HepG2 (cell line): Measurements from ENCODE around the gene NAALADL1. TPM values are rescaled to one million over a fixed set of nuclear protein-coding genes. Genes with fewer than 3 reads are reported as not detected.
A peak's percentile ranks its signal among the peaks of the same experiment; 100 is the strongest.

Experiments used
- BRCA1 ChIP-seq: sonication (generic); formaldehyde crosslinking; IDR thresholded peaks from 2 replicates; pipeline ENCODE4 v1.4.0; 2020; ENCODE audit warnings: missing genetic modification reagents
- CAMTA2 ChIP-seq: sonication (generic); formaldehyde crosslinking; IDR thresholded peaks from 2 replicates; pipeline ENCODE4 v1.4.0; 2020; ENCODE audit warnings: mild to moderate bottlenecking, missing genetic modification reagents, borderline replicate concordance
- DMAP1 ChIP-seq: IDR thresholded peaks from 2 replicates; pipeline ENCODE4 v1.6.1; 2016
- FOSL1 ChIP-seq: sonication (generic); formaldehyde crosslinking; IDR thresholded peaks from 2 replicates; pipeline ENCODE4 v1.9.0; 2021; ENCODE audit warnings: missing genetic modification reagents, borderline replicate concordance
- HMG20B ChIP-seq: conservative IDR thresholded peaks from 2 replicates; pipeline ENCODE4 v1.6.1; 2016; ENCODE audit warnings: missing genetic modification reagents, missing compliant biosample characterization
- JARID2 ChIP-seq: sonication (generic); formaldehyde crosslinking; IDR thresholded peaks from 2 replicates; pipeline ENCODE4 v1.8.1; 2023; ENCODE audit warnings: missing genetic modification reagents, inconsistent platforms; ENCODE audit not compliant: insufficient replicate concordance
- MED13 ChIP-seq: sonication (generic); formaldehyde crosslinking; IDR thresholded peaks from 2 replicates; pipeline ENCODE4 v1.5.0; 2020; ENCODE audit warnings: missing genetic modification reagents
- NKX3-1 ChIP-seq: sonication (generic); formaldehyde crosslinking; IDR thresholded peaks from 2 replicates; pipeline ENCODE4 v1.5.0; 2020; ENCODE audit warnings: missing genetic modification reagents
- REST ChIP-seq, 2 experiments: IDR thresholded peaks; 2 replicates each; pipeline ENCODE4 v1.6.1; 2011 to 2012; ENCODE audit warnings: low read length in 2 of 2, borderline replicate concordance in 1 of 2, low read depth in 1 of 2, mild to moderate bottlenecking in 1 of 2, moderate library complexity in 1 of 2
- RFX3 ChIP-seq: IDR thresholded peaks from 2 replicates; pipeline ENCODE4 v1.6.1; 2016; ENCODE audit warnings: missing biosample characterization, missing genetic modification reagents
- RFXAP ChIP-seq: sonication (generic); formaldehyde crosslinking; IDR thresholded peaks from 2 replicates; pipeline ENCODE4 v1.4.0; 2020; ENCODE audit warnings: missing genetic modification reagents, borderline replicate concordance
- STAT5B ChIP-seq: sonication (generic); formaldehyde crosslinking; IDR thresholded peaks from 2 replicates; pipeline ENCODE4 v1.4.0; 2020; ENCODE audit warnings: missing genetic modification reagents
- ZFP1 ChIP-seq: IDR thresholded peaks from 2 replicates; pipeline ENCODE4 v1.6.1; 2016
- ZFY ChIP-seq: sonication (generic); formaldehyde crosslinking; IDR thresholded peaks from 2 replicates; pipeline ENCODE4 v1.4.0; 2020; ENCODE audit warnings: missing genetic modification reagents
- ZNF263 ChIP-seq: sonication (generic); formaldehyde crosslinking; IDR thresholded peaks from 2 replicates; pipeline ENCODE4 v1.4.0; 2020; ENCODE audit warnings: missing genetic modification reagents
- ZNF564 ChIP-seq: sonication (generic); formaldehyde crosslinking; IDR thresholded peaks from 2 replicates; pipeline ENCODE4 v1.8.1; 2023; ENCODE audit warnings: mild to moderate bottlenecking, missing genetic modification reagents
- ZNF781 ChIP-seq: sonication (generic); formaldehyde crosslinking; IDR thresholded peaks from 2 replicates; pipeline ENCODE4 v1.5.1; 2020; ENCODE audit warnings: borderline replicate concordance, mild to moderate bottlenecking, missing genetic modification reagents; ENCODE audit errors: not compliant biosample characterization
- ZNF878 ChIP-seq: sonication (generic); formaldehyde crosslinking; IDR thresholded peaks from 2 replicates; pipeline ENCODE4 v1.8.1; 2023; ENCODE audit warnings: mild to moderate bottlenecking, missing genetic modification reagents, moderate library complexity
- polyA plus RNA-seq, 8 experiments: library from polyadenylated mRNA; depleted of rRNA in 3 of 8; stranded (reverse) in 7 of 8; unstranded in 1 of 8; fragments of >200 nt; fragmentation: Illumina TruSeq in 4 of 8; extraction: Trizol in 4 of 8; gene quantifications; 2 replicates each; pipeline versions ENCODE4 v1.2.1 to v1.2.3, GENCODE V29; 2011 to 2016; ENCODE audit warnings: low read depth in 4 of 8, missing spikeins in 1 of 8, mixed read lengths in 1 of 8; ENCODE audit not compliant: insufficient read depth in 1 of 8
- total RNA-seq, 5 experiments: library from RNA; depleted of rRNA; stranded (reverse); fragments of >200 nt; fragmentation: Illumina TruSeq; extraction: Trizol; gene quantifications; 2 replicates each; pipeline ENCODE4 v1.2.3, GENCODE V29; 2016; ENCODE audit warnings: low read depth in 1 of 5
- TF ChIP-seq, protein P1 (sequence below): sonication (generic); formaldehyde crosslinking; IDR thresholded peaks from 2 replicates; pipeline ENCODE4 v1.9.0; 2021; ENCODE audit warnings: missing genetic modification reagents, borderline replicate concordance
- TF ChIP-seq, protein P2 (sequence below): sonication (generic); formaldehyde crosslinking; conservative IDR thresholded peaks from 2 replicates; pipeline ENCODE4 v1.5.0; 2020; ENCODE audit warnings: missing genetic modification reagents
- TF ChIP-seq, protein P3 (sequence below): sonication (generic); formaldehyde crosslinking; IDR thresholded peaks from 2 replicates; pipeline ENCODE4 v1.8.1; 2023; ENCODE audit warnings: mild to moderate bottlenecking, missing genetic modification reagents

The NAALADL1 gene
- total and polyA plus RNA-seq, 2 of the 13 experiments (the other 11 are each of a cell fraction or from before 2014, with no cell fraction given), result 9.3 to 33.9 TPM

DNA sequence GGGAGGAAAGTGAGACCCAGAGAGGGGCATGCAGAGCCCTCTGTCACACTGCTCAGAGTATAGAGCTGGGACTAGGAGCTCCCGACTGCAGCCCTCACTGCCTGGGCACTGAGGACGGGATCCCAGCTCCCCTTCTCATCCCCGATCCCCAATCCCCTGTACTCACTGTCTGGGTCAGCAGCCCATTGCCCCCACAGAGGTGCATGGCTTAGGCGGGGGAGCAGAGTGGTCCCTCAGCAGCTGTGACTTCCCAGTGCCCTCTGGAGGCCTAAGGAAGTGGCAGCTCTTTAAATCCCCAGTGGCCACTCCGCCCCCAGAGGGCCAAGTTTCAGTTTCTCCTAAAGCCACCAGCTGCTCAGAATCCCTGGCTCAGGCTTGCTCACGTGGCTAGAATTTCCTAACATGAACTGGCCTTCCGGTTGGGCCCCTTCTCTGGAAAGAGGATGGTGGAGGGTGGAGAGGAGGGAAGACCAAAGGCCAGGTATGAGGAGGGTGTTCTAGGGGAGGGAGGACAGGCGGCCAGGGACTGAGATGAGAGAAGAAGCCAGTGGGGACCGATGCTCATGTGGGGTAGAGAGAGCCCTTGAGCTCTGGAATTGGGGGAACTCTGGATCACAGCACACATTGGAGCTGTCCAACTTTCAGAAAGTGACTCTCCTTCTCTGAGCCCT, 61.5 kb downstream of the NAALADL1 start, which contains the start of gene BATF2 (continued):
- TF ChIP-seq ZFY (peak; percentile 63), ZNF263 (CRISPR knock-in tag) (peak; percentile 99), RFXAP (CRISPR knock-in tag) (no peak; the same call in 1 of the 2 replicates), RFX3 (CRISPR knock-in tag) (no peak), BRCA1 (CRISPR knock-in tag) (no peak), ZNF878 (CRISPR knock-in tag) (peak; percentile 91), DMAP1 (CRISPR knock-in tag) (peak; percentile 75), MED13 (CRISPR knock-in tag) (no peak), JARID2 (no peak), REST (IDR thresholded peaks at IDR 0.05; ENCODE audit: borderline replicate concordance in 1 of 2, low read depth in 1 of 2, low read length in 2 of 2) (no peak; a peak in 3 of 4 replicates), HMG20B (CRISPR knock-in tag) (0 out of 2 replicates have a peak, but pooled peaks have one; percentile 13), ZNF564 (CRISPR knock-in tag) (peak; percentile 79; the same call in 1 of the 2 replicates), CAMTA2 (CRISPR knock-in tag) (0 out of 2 replicates have a peak, but pooled peaks have one; percentile 18), FOSL1 (CRISPR knock-in tag) (no peak), ZNF781 (CRISPR knock-in tag) (no peak), STAT5B (no peak), ZFP1 (no peak), NKX3-1 (no peak)
- TF ChIP-seq, protein P1, sequence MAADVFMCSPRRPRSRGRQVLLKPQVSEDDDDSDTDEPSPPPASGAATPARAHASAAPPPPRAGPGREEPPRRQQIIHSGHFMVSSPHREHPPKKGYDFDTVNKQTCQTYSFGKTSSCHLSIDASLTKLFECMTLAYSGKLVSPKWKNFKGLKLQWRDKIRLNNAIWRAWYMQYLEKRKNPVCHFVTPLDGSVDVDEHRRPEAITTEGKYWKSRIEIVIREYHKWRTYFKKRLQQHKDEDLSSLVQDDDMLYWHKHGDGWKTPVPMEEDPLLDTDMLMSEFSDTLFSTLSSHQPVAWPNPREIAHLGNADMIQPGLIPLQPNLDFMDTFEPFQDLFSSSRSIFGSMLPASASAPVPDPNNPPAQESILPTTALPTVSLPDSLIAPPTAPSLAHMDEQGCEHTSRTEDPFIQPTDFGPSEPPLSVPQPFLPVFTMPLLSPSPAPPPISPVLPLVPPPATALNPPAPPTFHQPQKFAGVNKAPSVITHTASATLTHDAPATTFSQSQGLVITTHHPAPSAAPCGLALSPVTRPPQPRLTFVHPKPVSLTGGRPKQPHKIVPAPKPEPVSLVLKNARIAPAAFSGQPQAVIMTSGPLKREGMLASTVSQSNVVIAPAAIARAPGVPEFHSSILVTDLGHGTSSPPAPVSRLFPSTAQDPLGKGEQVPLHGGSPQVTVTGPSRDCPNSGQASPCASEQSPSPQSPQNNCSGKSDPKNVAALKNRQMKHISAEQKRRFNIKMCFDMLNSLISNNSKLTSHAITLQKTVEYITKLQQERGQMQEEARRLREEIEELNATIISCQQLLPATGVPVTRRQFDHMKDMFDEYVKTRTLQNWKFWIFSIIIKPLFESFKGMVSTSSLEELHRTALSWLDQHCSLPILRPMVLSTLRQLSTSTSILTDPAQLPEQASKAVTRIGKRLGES (CRISPR knock-in tag), result no peak
- TF ChIP-seq, protein P2, sequence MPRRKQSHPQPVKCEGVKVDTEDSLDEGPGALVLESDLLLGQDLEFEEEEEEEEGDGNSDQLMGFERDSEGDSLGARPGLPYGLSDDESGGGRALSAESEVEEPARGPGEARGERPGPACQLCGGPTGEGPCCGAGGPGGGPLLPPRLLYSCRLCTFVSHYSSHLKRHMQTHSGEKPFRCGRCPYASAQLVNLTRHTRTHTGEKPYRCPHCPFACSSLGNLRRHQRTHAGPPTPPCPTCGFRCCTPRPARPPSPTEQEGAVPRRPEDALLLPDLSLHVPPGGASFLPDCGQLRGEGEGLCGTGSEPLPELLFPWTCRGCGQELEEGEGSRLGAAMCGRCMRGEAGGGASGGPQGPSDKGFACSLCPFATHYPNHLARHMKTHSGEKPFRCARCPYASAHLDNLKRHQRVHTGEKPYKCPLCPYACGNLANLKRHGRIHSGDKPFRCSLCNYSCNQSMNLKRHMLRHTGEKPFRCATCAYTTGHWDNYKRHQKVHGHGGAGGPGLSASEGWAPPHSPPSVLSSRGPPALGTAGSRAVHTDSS, result no peak
- TF ChIP-seq, protein P3, sequence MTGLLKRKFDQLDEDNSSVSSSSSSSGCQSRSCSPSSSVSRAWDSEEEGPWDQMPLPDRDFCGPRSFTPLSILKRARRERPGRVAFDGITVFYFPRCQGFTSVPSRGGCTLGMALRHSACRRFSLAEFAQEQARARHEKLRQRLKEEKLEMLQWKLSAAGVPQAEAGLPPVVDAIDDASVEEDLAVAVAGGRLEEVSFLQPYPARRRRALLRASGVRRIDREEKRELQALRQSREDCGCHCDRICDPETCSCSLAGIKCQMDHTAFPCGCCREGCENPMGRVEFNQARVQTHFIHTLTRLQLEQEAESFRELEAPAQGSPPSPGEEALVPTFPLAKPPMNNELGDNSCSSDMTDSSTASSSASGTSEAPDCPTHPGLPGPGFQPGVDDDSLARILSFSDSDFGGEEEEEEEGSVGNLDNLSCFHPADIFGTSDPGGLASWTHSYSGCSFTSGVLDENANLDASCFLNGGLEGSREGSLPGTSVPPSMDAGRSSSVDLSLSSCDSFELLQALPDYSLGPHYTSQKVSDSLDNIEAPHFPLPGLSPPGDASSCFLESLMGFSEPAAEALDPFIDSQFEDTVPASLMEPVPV, result peak; percentile 27; the same call in 1 of the 2 replicates
